A172 (cell line): ENCODE results near the gene LIF. TPM values are rescaled to one million over a fixed set of nuclear protein-coding genes. Genes with fewer than 3 reads are reported as not detected.

Experiments used
- DNase-seq: peaks from one replicate; pipeline ENCODE4 v3.0.0-alpha.2; 2015; ENCODE audit warnings: low spot score
- total RNA-seq: library from RNA; depleted of rRNA; stranded (reverse); fragments of >200 nt; shearing (Covaris generic); gene quantifications from 2 replicates; pipeline ENCODE4 v1.2.3, GENCODE V29; 2014

LIF gene
- total RNA-seq, 1 experiment from 2014 or later = 25.4 TPM

DNA sequence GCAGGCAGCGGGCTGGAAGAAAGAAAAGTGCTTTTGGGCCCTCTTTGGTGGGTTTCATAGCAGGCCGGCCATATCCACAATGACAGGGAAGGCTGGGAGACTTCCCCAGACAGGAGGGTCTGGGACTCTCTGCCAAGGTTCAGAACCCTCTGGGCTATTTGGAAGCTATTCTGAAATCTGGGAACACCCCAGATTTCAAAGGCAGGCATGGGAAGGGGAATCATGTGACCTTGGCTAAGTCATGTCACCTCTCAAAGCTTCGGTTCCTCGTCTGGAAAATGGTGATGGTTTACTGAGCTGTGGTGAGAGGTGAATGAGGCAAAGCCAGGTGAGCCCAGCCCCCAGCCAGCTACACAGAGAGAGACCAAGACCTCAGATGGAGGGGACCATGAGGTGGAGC is 38.1 kb upstream of the LIF start:
- no peak for DNase-seq

GRCh38 chr22:30284172-30284571 is 37.6 kb upstream of the LIF start:
- no peak for DNase-seq

DNA sequence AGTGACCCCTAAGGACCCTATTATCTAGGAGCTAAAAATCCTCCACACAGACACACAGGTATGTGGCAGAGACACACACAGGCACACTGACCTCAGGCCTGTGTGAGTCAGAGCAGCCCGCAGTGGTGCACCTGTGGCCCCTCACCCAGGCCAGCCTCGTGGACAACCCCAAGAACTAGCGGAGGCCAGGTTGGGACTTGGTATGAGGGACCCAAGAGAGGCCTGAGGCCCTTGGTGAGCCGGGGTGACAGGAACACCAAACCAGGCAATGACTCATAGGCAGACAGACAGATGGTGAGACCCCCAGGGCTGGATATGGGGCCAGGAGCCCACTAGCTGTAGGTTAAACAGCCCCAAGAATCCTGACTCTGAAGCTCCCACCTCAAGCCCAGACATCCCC is 36.8 kb upstream of the LIF start:
- no peak for DNase-seq

- no peak for DNase-seq
Observed at GRCh38 chr22:30282616-30283046, 36.1 kb upstream of the LIF start.

- DNase-seq = no peak
Observed at GRCh38 chr22:30280505-30280904, 33.9 kb upstream of the LIF start.

- DNase-seq = no peak
Observed at GRCh38 chr22:30279932-30280331, 33.4 kb upstream of the LIF start.

DNA sequence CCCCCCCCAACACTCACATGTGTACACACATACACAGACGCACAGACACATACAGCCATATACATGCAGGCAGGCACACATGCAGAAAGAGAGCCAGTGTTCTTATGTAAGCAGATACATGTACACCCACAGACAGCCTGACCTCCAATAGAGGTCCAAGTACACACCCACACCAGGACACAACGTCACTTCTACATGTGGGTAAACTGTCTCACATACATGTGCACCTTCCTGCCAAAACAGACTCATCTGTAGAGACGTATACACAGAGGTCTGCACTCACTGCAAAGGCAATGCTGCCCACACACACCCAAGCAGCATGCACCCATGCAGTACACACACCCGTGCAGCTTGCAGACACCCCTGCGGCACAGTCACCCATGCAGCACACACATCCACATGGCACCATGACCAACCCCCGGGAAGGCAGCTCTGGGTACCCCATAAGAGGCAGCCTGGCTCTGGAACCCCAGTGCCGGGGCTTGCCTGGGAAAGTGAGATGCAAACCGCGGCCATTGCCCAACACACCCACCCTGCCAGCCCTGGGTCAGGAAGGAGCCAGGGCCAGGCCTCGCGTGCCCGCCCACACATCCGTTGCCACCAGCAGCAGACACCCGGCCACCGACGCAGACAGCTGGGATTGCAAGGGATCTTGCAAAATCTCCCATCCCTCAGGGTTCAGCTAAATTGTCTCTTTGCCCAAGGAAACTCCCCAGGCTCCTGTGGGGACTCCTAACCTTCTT is 32.7 kb upstream of the LIF start:
- DNase-seq = no peak

- DNase-seq = peak; percentile 86
Observed at GRCh38 chr22:30277547-30278344, 31.2 kb upstream of the LIF start.

- no peak for DNase-seq
Observed at GRCh38 chr22:30276039-30276438, 29.5 kb upstream of the LIF start.

DNA sequence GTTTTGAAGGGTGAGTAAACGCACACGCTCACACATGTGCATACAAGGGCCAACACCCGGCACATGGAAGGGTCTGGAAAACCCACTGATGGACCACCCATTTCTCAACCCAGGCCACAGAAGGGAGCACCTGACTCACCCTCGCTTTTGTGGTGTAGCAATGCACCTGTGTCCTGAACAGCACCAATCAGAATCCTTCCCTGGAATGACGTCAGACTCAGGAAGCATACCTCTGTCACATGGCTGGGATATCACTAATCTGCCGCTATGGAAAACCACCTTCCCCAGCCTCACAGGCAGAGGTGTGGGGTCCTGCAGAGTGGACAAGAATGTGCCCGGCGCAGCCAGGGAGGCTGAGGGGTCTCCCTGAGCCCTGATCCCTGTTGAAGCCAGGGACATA is 29.1 kb upstream of the LIF start:
- no peak for DNase-seq

- DNase-seq = no peak
Observed at GRCh38 chr22:30274437-30274812, 27.9 kb upstream of the LIF start.

- no peak for DNase-seq
Observed at GRCh38 chr22:30273711-30274436, 27.3 kb upstream of the LIF start.

DNA sequence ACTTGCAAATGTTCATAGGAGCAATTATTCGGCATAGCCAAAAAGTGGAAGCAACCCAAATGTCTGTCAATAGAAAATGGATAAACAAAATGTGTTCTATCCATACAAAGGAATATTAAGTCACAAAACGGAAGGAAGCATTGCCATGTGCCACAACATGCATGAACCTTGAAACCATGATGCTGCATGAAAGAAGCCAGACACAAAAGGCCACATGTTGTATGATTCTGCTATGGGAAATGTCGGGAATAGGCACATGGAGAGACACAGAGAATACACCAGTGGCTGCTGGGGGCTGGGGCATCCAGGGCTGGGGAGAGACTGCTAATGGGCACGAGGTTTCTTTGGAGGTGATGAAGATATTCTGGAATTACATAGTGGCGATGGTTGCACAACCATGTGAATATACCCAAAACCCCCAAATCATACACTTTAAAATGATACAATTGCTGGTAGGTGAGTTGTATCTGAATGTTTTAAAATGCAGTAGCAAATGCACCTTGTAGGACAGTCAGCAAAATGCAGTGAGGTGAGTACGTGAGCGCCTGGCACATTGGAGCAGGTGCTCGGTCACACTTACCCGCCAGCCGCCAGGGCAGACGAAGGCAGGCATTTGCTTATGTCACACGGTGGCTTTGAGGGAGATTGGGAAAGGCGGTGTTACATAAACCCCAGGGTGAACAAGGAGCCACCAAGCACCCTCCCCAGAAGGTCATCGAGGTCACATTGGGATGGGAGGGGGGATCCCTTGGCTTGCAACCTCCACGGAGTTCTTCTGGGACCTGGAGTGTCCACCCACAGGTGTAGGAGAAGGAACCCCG is 26.4 kb upstream of the LIF start:
- no peak for DNase-seq

DNA sequence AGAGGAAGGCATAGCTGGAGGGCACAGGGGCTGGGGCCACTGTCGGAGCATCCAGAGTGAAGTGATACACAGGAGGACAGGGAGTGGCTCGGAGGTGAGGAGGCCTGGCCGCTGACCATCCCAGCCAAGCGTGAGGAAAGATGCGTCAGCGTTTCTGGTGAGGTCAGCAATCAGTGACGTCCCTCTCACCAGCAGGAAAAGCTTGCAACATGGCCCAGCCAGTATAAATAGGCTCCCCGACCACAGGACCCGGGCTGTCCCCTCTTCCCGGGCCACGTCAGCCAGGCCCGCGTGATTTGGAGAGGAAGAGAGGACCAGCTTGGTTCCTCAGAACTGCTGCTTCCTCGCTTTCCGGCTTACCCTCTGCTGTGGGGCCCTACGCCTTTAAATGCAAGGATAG is 24.3 kb upstream of the LIF start:
- no peak for DNase-seq

GRCh38 chr22:30268331-30268730 is 21.8 kb upstream of the LIF start:
- no peak for DNase-seq

DNA sequence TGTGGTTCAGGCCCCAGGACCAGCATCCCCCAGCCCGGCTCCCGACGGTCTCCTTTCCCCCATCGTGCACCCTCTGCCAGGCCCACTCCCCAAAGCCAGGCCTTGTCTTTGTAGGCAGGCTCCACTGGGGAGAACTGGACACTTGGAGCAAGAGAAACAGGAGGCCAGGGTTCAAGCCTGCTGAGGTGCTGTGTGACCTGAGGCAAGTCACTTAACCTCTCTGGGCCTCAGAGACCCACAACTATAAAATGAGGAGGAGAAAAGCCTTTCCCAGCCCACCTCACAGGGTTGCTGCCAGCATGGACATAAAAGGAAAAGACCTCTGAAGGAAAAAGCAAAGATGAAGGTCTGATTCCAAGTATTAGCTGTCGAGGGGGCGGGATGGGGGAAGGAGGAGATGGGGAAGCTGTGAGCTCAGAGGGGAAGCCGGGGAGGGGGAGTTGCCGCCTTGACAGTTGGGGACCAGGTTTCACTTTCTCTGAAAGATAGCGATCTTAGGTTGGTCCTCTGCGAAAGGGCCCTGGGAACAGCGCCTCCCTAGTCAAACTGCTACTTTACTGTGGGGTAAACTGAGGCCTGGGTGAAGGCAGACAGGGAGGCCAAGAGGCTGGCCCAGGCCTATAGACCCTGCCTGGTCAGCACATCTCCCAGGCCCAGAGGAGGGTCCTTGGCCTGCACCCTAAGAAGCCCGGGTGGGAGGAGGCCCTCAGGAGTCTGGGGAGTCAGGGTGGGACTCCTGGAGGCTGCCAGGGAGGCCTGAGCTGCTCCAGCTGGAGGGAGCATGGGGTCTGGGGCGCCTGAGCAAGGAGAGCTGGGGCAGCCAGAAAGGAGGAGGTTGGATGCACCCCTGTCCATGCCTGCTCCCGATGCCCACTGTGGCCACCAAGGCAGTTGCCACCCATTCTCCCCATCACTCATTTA is 21.1 kb upstream of the LIF start:
- no peak for DNase-seq

GRCh38 chr22:30266445-30267381 is 20.2 kb upstream of the LIF start, which contains the start of gene OSM:
TSS of gene OSM (minus strand) at chr22:30266851. CDS start at chr22:30266799, 52 bp downstream.
- no peak for DNase-seq

DNA sequence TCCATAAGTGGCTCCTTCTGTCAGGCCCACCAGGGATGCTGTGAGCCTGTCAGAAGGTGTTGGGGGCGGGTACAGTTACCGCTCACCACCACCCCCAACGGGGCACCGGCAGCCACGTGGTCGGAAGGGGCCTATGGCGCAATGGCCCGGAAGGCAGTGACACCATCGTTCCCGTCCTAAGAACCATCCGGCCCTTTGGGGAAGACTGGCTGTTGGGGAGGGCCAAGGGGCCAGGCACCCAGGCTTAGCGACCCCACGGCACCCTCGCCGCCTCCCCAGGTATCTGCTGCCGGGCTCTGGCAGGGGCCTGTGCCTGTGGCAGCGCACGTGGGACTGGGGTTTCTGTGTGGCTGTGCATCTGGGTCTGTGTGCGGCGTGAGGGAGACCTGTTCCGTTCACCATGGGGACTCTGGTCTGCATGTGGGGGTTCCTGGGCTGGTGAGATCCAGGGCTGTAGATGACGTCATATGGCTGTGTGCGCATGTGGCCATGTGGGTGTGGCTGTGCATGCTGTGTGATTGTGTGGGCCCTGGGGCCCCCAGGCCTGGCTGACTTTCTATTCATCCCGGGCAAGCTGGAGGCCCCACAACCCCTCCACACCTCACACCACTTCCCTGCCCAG is 19.4 kb upstream of the LIF start:
- DNase-seq = no peak

DNA sequence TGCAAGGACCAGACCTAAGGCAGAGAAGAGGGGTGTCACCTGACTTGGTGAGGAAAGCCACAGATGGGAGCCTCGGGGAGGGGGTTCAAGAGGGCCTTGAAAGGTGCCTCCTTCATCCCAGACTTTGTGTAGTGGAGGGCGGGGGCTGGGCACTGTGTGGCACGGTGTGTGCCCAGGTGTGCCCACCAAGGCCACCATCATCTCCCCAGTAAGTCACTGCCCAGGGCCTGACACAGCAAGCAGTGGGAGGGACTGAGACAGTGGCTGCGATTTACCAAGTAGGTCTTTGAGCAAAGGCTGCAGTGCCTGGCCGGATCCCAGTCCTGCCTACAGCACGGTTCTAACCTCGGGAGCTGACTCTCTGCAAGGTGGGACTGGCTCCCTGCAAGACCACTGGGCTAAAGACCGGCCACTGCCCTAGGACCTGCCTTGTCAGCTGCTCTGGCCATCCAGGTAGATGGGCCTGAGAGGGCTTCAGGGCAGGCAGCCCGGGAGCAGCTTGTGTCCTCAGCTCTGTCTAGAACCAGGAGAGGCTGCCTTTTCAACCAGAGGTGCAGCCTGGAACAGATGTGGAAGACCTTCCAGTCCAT is 18.7 kb upstream of the LIF start:
- no peak for DNase-seq
